ENCODE measurements around the gene TNF. TPM values are rescaled to one million over a fixed set of nuclear protein-coding genes. Genes with fewer than 3 reads are reported as not detected.

The TNF gene
- polyA plus RNA-seq, 1 experiment, result not detected

GRCh38 chr6:31532644-31533454, 42.5 kb upstream of the TNF start:
- Histone ChIP-seq H3K9me3 (ENCODE audit: control insufficient read depth, insufficient read depth, low read length) (no peaks in the 10 kb centered on the region), H3K27me3 (ENCODE audit: control insufficient read depth, insufficient read depth, low read length) (no peaks in the 10 kb centered on the region), H3K27ac (ENCODE audit: low read depth, low read length) (no peak overlapping the region), H3K4me3 (ENCODE audit: low read depth, low read length) (no peak overlapping the region)
- no peak for DNase-seq (ENCODE audit: low read depth, low spot score)
- TF ChIP-seq CTCF (IDR thresholded peaks at IDR 0.05; ENCODE audit: low read depth, low read length), result no peak
- CTCF ChIA-PET, result interaction anchor here (1.0 to 1.3 kb wide), 2 partner anchors 66 kb away, joined by 3 to 5 read pairs; no protein-coding TSS in a partner anchor
- POLR2A ChIA-PET, result interaction anchor here (1.2 to 2.5 kb wide), 2 partner anchors 9 kb away, joined by 3 to 12 read pairs; partner anchors contain the start of gene DDX39B

- Histone ChIP-seq H3K27me3 (ENCODE audit: control insufficient read depth, insufficient read depth, low read length) (no peaks in the 10 kb centered on the region), H3K9me3 (ENCODE audit: control insufficient read depth, insufficient read depth, low read length) (no peaks in the 10 kb centered on the region), H3K4me3 (ENCODE audit: low read depth, low read length) (no peak overlapping the region), H3K27ac (ENCODE audit: low read depth, low read length) (no peak overlapping the region)
- ChIA-PET CTCF (interaction anchor here (1.0 to 1.2 kb wide), 2 partner anchors 40 to 65 kb away, joined by 3 read pairs; no protein-coding TSS in a partner anchor), POLR2A (no interaction called here)
- no peak for DNase-seq (ENCODE audit: low read depth, low spot score)
- TF ChIP-seq CTCF (IDR thresholded peaks at IDR 0.05; ENCODE audit: low read depth, low read length), result no peak
Observed at GRCh38 chr6:31533455-31533841, 41.9 kb upstream of the TNF start.

GRCh38 chr6:31534011-31534410, 41.4 kb upstream of the TNF start:
- TF ChIP-seq CTCF (IDR thresholded peaks at IDR 0.05; ENCODE audit: low read depth, low read length), result no peak
- CTCF ChIA-PET, result interaction anchor here (1.0 to 1.2 kb wide), 2 partner anchors 41 to 65 kb away, joined by 3 read pairs; no protein-coding TSS in a partner anchor
- H3K27ac ChIP-seq (ENCODE audit: low read depth, low read length), result no peak overlapping the region
- no peak for DNase-seq (ENCODE audit: low read depth, low spot score)
- POLR2A ChIA-PET, result no interaction called here
- no peak overlapping the region for H3K4me3 ChIP-seq (ENCODE audit: low read depth, low read length)
- no peaks in the 10 kb centered on the region for H3K27me3 ChIP-seq (ENCODE audit: control insufficient read depth, insufficient read depth, low read length)
- no peaks in the 10 kb centered on the region for H3K9me3 ChIP-seq (ENCODE audit: control insufficient read depth, insufficient read depth, low read length)

GRCh38 chr6:31534521-31535040, 40.8 kb upstream of the TNF start:
- DNase-seq (ENCODE audit: low read depth, low spot score), result no peak
- Histone ChIP-seq H3K27ac (ENCODE audit: low read depth, low read length) (no peak overlapping the region), H3K27me3 (ENCODE audit: control insufficient read depth, insufficient read depth, low read length) (no peaks in the 10 kb centered on the region), H3K4me3 (ENCODE audit: low read depth, low read length) (no peak overlapping the region), H3K9me3 (ENCODE audit: control insufficient read depth, insufficient read depth, low read length) (no peaks in the 10 kb centered on the region)
- no peak for TF ChIP-seq CTCF (IDR thresholded peaks at IDR 0.05; ENCODE audit: low read depth, low read length)
- CTCF ChIA-PET, result interaction anchor here (1.2 kb wide), 1 partner anchor 41 kb away, joined by 3 read pairs; no protein-coding TSS in a partner anchor
- POLR2A ChIA-PET, result no interaction called here
